Nephron (organoid): ENCODE data around the gene LAMC2.

Source experiments
- H3K27ac Mint-ChIP-seq, 3 experiments: 2 replicates each; pipeline ENCODE4 v1.8.0; 2020; ENCODE audit warnings: mixed read lengths in 3 of 3, mild to moderate bottlenecking in 2 of 3, moderate library complexity in 1 of 3
- H3K27me3 Mint-ChIP-seq: 2 replicates; pipeline ENCODE4 v1.8.0; 2021; ENCODE audit warnings: low read depth, mild to moderate bottlenecking, moderate library complexity, mixed read lengths
- H3K36me3 Mint-ChIP-seq: 2 replicates; pipeline ENCODE4 v1.8.0; 2020; ENCODE audit warnings: low read depth, mixed read lengths
- H3K4me1 Mint-ChIP-seq: 2 replicates; pipeline ENCODE4 v1.8.0; 2020; ENCODE audit warnings: mixed read lengths
- H3K4me3 Mint-ChIP-seq, 3 experiments: 2 replicates each; pipeline ENCODE4 v1.8.0; 2020; ENCODE audit warnings: mild to moderate bottlenecking in 3 of 3, mixed read lengths in 3 of 3, moderate library complexity in 2 of 3
- H3K9me3 Mint-ChIP-seq: 2 replicates; pipeline ENCODE4 v1.8.0; 2020; ENCODE audit warnings: mixed read lengths
- CTCF ChIP-seq, 3 experiments: fragments of 200-600 bp; sonication (generic); IDR thresholded peaks; one replicate each; pipeline ENCODE4 v1.5.0; 2021; ENCODE audit warnings: antibody characterized with exemption in 3 of 3; ENCODE audit not compliant: unreplicated experiment in 3 of 3

Gene LAMC2

GRCh38 chr1:183206538-183207122 lies 20.6 kb downstream of the LAMC2 start:
- H3K27me3 Mint-ChIP-seq: no peaks in the 10 kb centered on the region
- H3K36me3 Mint-ChIP-seq: no peaks in the 10 kb centered on the region
- H3K27ac Mint-ChIP-seq: no peak overlapping the region
- H3K4me1 Mint-ChIP-seq: peaks cover 21% of the 10 kb centered on the region
- no peak for TF ChIP-seq CTCF (IDR thresholded peaks at IDR 0.05; ENCODE audit: unreplicated experiment in 3 of 3)
- no peak overlapping the region for H3K4me3 Mint-ChIP-seq
- no peaks in the 10 kb centered on the region for H3K9me3 Mint-ChIP-seq

GRCh38 chr1:183209533-183210158 lies 23.6 kb downstream of the LAMC2 start:
- no peaks in the 10 kb centered on the region for H3K9me3 Mint-ChIP-seq
- TF ChIP-seq CTCF (IDR thresholded peaks at IDR 0.05; ENCODE audit: unreplicated experiment in 3 of 3): no peak
- H3K36me3 Mint-ChIP-seq: no peaks in the 10 kb centered on the region
- peaks cover 27% of the 10 kb centered on the region for H3K4me1 Mint-ChIP-seq
- H3K4me3 Mint-ChIP-seq: no peak overlapping the region
- no peaks in the 10 kb centered on the region for H3K27me3 Mint-ChIP-seq
- H3K27ac Mint-ChIP-seq: no peak overlapping the region

GRCh38 chr1:183210681-183211080 lies 24.6 kb downstream of the LAMC2 start:
- TF ChIP-seq CTCF (IDR thresholded peaks at IDR 0.05; ENCODE audit: unreplicated experiment in 3 of 3): no peak
- Mint-ChIP-seq H3K27me3 (peaks cover 3% of the 10 kb centered on the region), H3K27ac (no peak overlapping the region)

GRCh38 chr1:183212870-183213269 lies 26.8 kb downstream of the LAMC2 start:
- Mint-ChIP-seq H3K9me3 (no peaks in the 10 kb centered on the region), H3K27ac (no peak overlapping the region), H3K4me3 (no peak overlapping the region), H3K4me1 (peaks cover 38% of the 10 kb centered on the region), H3K27me3 (peaks cover 3% of the 10 kb centered on the region), H3K36me3 (no peaks in the 10 kb centered on the region)
- TF ChIP-seq CTCF (IDR thresholded peaks at IDR 0.05; ENCODE audit: unreplicated experiment in 3 of 3): no peak

More at GRCh38 chr1:183210681-183211080, 24.6 kb downstream of the LAMC2 start:
- Mint-ChIP-seq H3K9me3 (no peaks in the 10 kb centered on the region), H3K36me3 (no peaks in the 10 kb centered on the region), H3K4me1 (peaks cover 30% of the 10 kb centered on the region), H3K4me3 (no peak overlapping the region)

GRCh38 chr1:183214021-183214970 lies 28.2 kb downstream of the LAMC2 start:
- Mint-ChIP-seq H3K27me3 (peaks cover 3% of the 10 kb centered on the region), H3K9me3 (no peaks in the 10 kb centered on the region), H3K4me1 (peaks cover 52% of the 10 kb centered on the region), H3K36me3 (no peaks in the 10 kb centered on the region), H3K27ac (peak overlapping the region in 1 of 3 experiments; percentile 50), H3K4me3 (no peak overlapping the region)
- TF ChIP-seq CTCF (IDR thresholded peaks at IDR 0.05; ENCODE audit: unreplicated experiment in 3 of 3): no peak
